IMR-90 (cell line): ENCODE results near the gene SUGCT. TPM values are rescaled to one million over a fixed set of nuclear protein-coding genes. Genes with fewer than 3 reads are reported as not detected.

Experiments
- ATAC-seq: fragments of 200-7000 bp; cut with Tn5 transposase; 2 replicates; pipeline ENCODE4 v1.9.1; 2020; ENCODE audit warnings: low read depth, mild to moderate bottlenecking, moderate library complexity
- BruUV-seq: library from RNA; stranded (reverse); fragments of 400-500 nt; replicated peaks from 2 replicates; lab custom pipeline; 2021; lab: Mats Ljungman, UMichigan
- CTCF ChIA-PET: fragments of 300-600 bp; formaldehyde crosslinking; extraction: SDS; loops from one replicate; lab custom pipeline; 2021; ENCODE audit warnings: antibody characterized with exemption; lab: Yijun Ruan, JAX
- POLR2A ChIA-PET: fragments of 300-600 bp; sonication (Branson Sonifier 250); formaldehyde crosslinking; loops from one replicate; lab custom pipeline; 2022; ENCODE audit warnings: antibody characterized with exemption; ENCODE audit not compliant: unreplicated experiment; lab: Charles Lee
- DNase-seq: peaks from one replicate; pipeline ENCODE4 v3.0.0; 2013
- H2AFZ ChIP-seq: replicated peaks from 2 replicates; pipeline ENCODE3; 2013; ENCODE audit warnings: low read length, mild to moderate bottlenecking; ENCODE audit not compliant: poor library complexity
- H2AK5ac ChIP-seq: 2 replicates; pipeline ENCODE4 v1.6.1; 2013; ENCODE audit warnings: low read depth, low read length, inconsistent platforms
- H2AK9ac ChIP-seq: replicated peaks from 2 replicates; pipeline ENCODE3; 2013; ENCODE audit warnings: mild to moderate bottlenecking, low read depth, low read length, moderate library complexity; ENCODE audit not compliant: poor library complexity
- H2BK120ac ChIP-seq: 2 replicates; pipeline ENCODE4 v1.6.1; 2013; ENCODE audit warnings: low read depth, low read length, inconsistent platforms
- H2BK15ac ChIP-seq: 3 replicates; pipeline ENCODE4 v1.6.1; 2013; ENCODE audit warnings: low read depth, low read length, inconsistent platforms
- H2BK20ac ChIP-seq: 2 replicates; pipeline ENCODE4 v1.6.1; 2013; ENCODE audit warnings: low read depth, mild to moderate bottlenecking, inconsistent platforms, low read length, moderate library complexity
- H2BK5ac ChIP-seq: 2 replicates; pipeline ENCODE4 v1.6.1; 2013; ENCODE audit warnings: mild to moderate bottlenecking, low read depth, low read length, inconsistent platforms; ENCODE audit not compliant: poor library complexity, severe bottlenecking
- H3K14ac ChIP-seq: replicated peaks from 2 replicates; pipeline ENCODE4 v1.6.1; 2013; ENCODE audit warnings: low read depth, low read length, inconsistent platforms
- H3K18ac ChIP-seq: 2 replicates; pipeline ENCODE4 v1.6.1; 2013; ENCODE audit warnings: low read depth, low read length, control low read depth
- H3K23ac ChIP-seq: 2 replicates; pipeline ENCODE4 v1.6.1; 2013; ENCODE audit warnings: low read depth, low read length, inconsistent platforms
- H3K27ac ChIP-seq: 2 replicates; pipeline ENCODE4 v1.5.1; 2013; ENCODE audit warnings: mild to moderate bottlenecking, control low read depth, low read length; ENCODE audit not compliant: insufficient read depth
- H3K27me3 ChIP-seq: 2 replicates; pipeline ENCODE4 v1.6.1; 2013; ENCODE audit warnings: low read length; ENCODE audit not compliant: control insufficient read depth, insufficient read depth
- H3K36me3 ChIP-seq: 2 replicates; pipeline ENCODE4 v1.6.1; 2013; ENCODE audit warnings: low read length, mixed read lengths; ENCODE audit not compliant: control insufficient read depth, insufficient read depth
- H3K4ac ChIP-seq: 2 replicates; pipeline ENCODE4 v1.6.1; 2013; ENCODE audit warnings: low read depth, low read length, inconsistent platforms
- H3K4me1 ChIP-seq: 2 replicates; pipeline ENCODE4 v1.6.1; 2013; ENCODE audit warnings: low read length, mixed read lengths; ENCODE audit not compliant: control insufficient read depth, insufficient read depth
- H3K4me2 ChIP-seq: 2 replicates; pipeline ENCODE4 v1.6.1; 2013; ENCODE audit warnings: low read depth, mild to moderate bottlenecking, control low read depth, low read length, moderate library complexity
- H3K4me3 ChIP-seq: 2 replicates; pipeline ENCODE4 v1.5.1; 2013; ENCODE audit warnings: low read depth, mild to moderate bottlenecking, control low read depth, low read length, moderate library complexity; ENCODE audit not compliant: insufficient read depth
- H3K56ac ChIP-seq: 2 replicates; pipeline ENCODE4 v1.6.1; 2013; ENCODE audit warnings: low read length, inconsistent platforms; ENCODE audit not compliant: insufficient read depth; ENCODE audit errors: extremely low read depth
- H3K79me1 ChIP-seq, 2 experiments: 2 replicates each; pipeline ENCODE4 v1.6.1; 2013; ENCODE audit warnings: low read length in 2 of 2, inconsistent platforms in 1 of 2, low read depth in 1 of 2
- H3K9ac ChIP-seq: 2 replicates; pipeline ENCODE4 v1.6.1; 2013; ENCODE audit warnings: low read depth, low read length, control low read depth
- H3K9me1 ChIP-seq: 2 replicates; pipeline ENCODE4 v1.6.1; 2013; ENCODE audit warnings: low read length, inconsistent platforms; ENCODE audit not compliant: insufficient read depth
- H3K9me3 ChIP-seq: 2 replicates; pipeline ENCODE4 v1.6.1; 2013; ENCODE audit warnings: low read length; ENCODE audit not compliant: control insufficient read depth, insufficient read depth
- H4K20me1 ChIP-seq: 2 replicates; pipeline ENCODE4 v1.6.1; 2013; ENCODE audit warnings: low read length, inconsistent platforms; ENCODE audit not compliant: insufficient read depth
- H4K5ac ChIP-seq: 2 replicates; pipeline ENCODE4 v1.6.1; 2013; ENCODE audit warnings: mild to moderate bottlenecking, low read depth, low read length, control low read depth
- H4K8ac ChIP-seq, 2 experiments: 2 replicates each; pipeline ENCODE4 v1.6.1; 2013; ENCODE audit warnings: low read depth in 2 of 2, low read length in 2 of 2, control low read depth in 1 of 2, inconsistent platforms in 1 of 2
- H4K91ac ChIP-seq: 2 replicates; pipeline ENCODE4 v1.6.1; 2013; ENCODE audit warnings: low read depth, low read length, inconsistent platforms; ENCODE audit not compliant: insufficient read depth
- BHLHE40 ChIP-seq: fragments of 150-350 bp; IDR thresholded peaks from 2 replicates; pipeline ENCODE4 v1.6.1; 2016; ENCODE audit warnings: mild to moderate bottlenecking, low read depth, low read length
- CEBPB ChIP-seq: IDR thresholded peaks from 2 replicates; pipeline ENCODE4 v1.6.1; 2012; ENCODE audit warnings: low read depth, low read length, improper control_type of control experiment
- CHD1 ChIP-seq: IDR thresholded peaks from 2 replicates; pipeline ENCODE4 v1.6.1; 2012; ENCODE audit warnings: low read depth, low read length, improper control_type of control experiment
- MAZ ChIP-seq: IDR thresholded peaks from 2 replicates; pipeline ENCODE4 v1.6.1; 2012; ENCODE audit warnings: low read depth, mild to moderate bottlenecking, low read length, improper control_type of control experiment, moderate library complexity, borderline replicate concordance
- MXI1 ChIP-seq: IDR thresholded peaks from 2 replicates; pipeline ENCODE4 v1.6.1; 2012; ENCODE audit warnings: low read depth, mild to moderate bottlenecking, low read length, moderate library complexity, borderline replicate concordance
- RAD21 ChIP-seq: IDR thresholded peaks from 2 replicates; pipeline ENCODE4 v1.6.1; 2012; ENCODE audit warnings: low read length, improper control_type of control experiment
- RFX5 ChIP-seq: IDR thresholded peaks from 2 replicates; pipeline ENCODE4 v1.8.0; 2012; ENCODE audit warnings: low read depth, mild to moderate bottlenecking, low read length, moderate library complexity
- SMC3 ChIP-seq: fragments of 150-350 bp; IDR thresholded peaks from 2 replicates; pipeline ENCODE4 v1.6.1; 2016; ENCODE audit warnings: low read depth, mild to moderate bottlenecking, antibody characterized with exemption, low read length, moderate library complexity
- WGBS, 2 experiments: methylation state at CpG; one replicate each; pipeline versions ENCODE4 v1.1.5 to v1.1.7; 2013; ENCODE audit warnings: missing lambda C conversion rate in 2 of 2; ENCODE audit not compliant: insufficient read length in 1 of 2; ENCODE audit errors: extremely low coverage in 2 of 2; 5-methylcytosine and 5-hydroxymethylcytosine counted together
- dilution Hi-C: fragments of 300-500 bp; cut with HindIII; formaldehyde crosslinking; loops from one replicate; pipeline ENCODE4 v1.14.3; 2018; ENCODE audit warnings: low sequenced_read_pairs; ENCODE audit not compliant: unreplicated experiment
- in situ Hi-C: fragments of 300-500 bp; cut with MboI; formaldehyde crosslinking; loops from 3 replicates; pipeline ENCODE4 v1.14.3; 2019; ENCODE audit warnings: low sequenced_read_pairs, inconsistent platforms, mixed read lengths
- intact Hi-C: fragments of 100-400 bp; cut with micrococcal nuclease; formaldehyde crosslinking; loops from 2 replicates; pipeline ENCODE4 v1.10.0; 2022
- polyA plus RNA-seq, 3 experiments: library from polyadenylated mRNA; depleted of rRNA; stranded (reverse); fragments of >200 nt; gene quantifications; 2 replicates each; pipeline ENCODE4 v1.2.3, GENCODE V29; 2012; ENCODE audit warnings: low replicate concordance in 1 of 3
- total RNA-seq: library from RNA; depleted of rRNA; stranded (reverse); fragments of >200 nt; gene quantifications from 2 replicates; pipeline ENCODE4 v1.2.3, GENCODE V29; 2012
- TF ChIP-seq, protein P1 (sequence below): fragments of 150-350 bp; IDR thresholded peaks from 2 replicates; pipeline ENCODE4 v1.6.1; 2017; ENCODE audit warnings: mild to moderate bottlenecking, antibody characterized with exemption, low read length, low read depth
- TF ChIP-seq, protein P2 (sequence below): conservative IDR thresholded peaks from 2 replicates; pipeline ENCODE4 v1.5.1; 2012; ENCODE audit warnings: mild to moderate bottlenecking, low read depth, low read length, improper control_type of control experiment

Gene SUGCT
- total and polyA plus RNA-seq, 2 of the 4 experiments (the other 2 are of a cell fraction), result 5.9 to 8.3 TPM

DNA sequence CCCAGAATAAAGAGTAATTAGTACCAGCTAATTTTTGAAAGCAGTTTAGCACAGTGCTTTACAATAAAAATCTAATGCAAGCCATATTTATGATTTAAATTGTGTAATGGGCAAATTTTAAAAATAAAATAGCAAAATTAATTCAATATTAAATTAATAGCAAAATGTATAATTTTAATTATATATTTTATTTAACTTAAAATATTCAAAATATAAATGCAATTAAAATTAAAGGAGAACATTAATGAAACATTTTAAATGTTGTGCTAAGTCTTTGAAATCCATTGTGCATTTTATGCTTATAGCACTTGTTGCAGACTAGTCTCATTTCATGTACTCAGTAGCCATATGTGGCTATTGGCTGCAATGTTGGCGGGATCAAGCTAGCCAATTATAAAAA lies 367.6 kb downstream of the SUGCT start:
- Histone ChIP-seq H4K5ac (no peak overlapping the region), H2BK20ac (no peak overlapping the region), H4K91ac (no peak overlapping the region), H3K23ac (no peak overlapping the region), H4K8ac (no peak overlapping the region), H3K27ac (no peak overlapping the region), H4K20me1 (no peaks in the 10 kb centered on the region), H3K9me3 (no peaks in the 10 kb centered on the region; the same call in 1 of the 2 replicates), H3K4me1 (no peaks in the 10 kb centered on the region), H3K9me1 (no peaks in the 10 kb centered on the region), H2AFZ (no peak overlapping the region), H3K4me3 (no peak overlapping the region), H3K9ac (no peak overlapping the region), H3K14ac (no peak overlapping the region), H3K79me1 (no peaks in the 10 kb centered on the region), H2AK9ac (no peak overlapping the region), H2AK5ac (no peak overlapping the region), H2BK120ac (no peak overlapping the region), H2BK5ac (no peak overlapping the region), H3K36me3 (no peaks in the 10 kb centered on the region; the same call in 1 of the 2 replicates), H3K4me2 (no peak overlapping the region), H3K18ac (no peak overlapping the region), H3K4ac (no peak overlapping the region), H2BK15ac (no peak overlapping the region), H3K56ac (no peak overlapping the region), H3K27me3 (no peaks in the 10 kb centered on the region)
- no TSS peak for BruUV-seq
- in situ Hi-C loops (no loop called here), dilution Hi-C loops (no loop called here), intact Hi-C loops (no loop called here)
- WGBS, 2 experiments, result no CpG with 5 or more reads among the region's 1 CpG
- CTCF ChIA-PET, result no interaction called here
- TF ChIP-seq CEBPB (no peak), SMC3 (no peak), BHLHE40 (no peak), CHD1 (no peak), RFX5 (no peak), RAD21 (no peak), MAZ (no peak), MXI1 (no peak)
- TF ChIP-seq, protein P1, sequence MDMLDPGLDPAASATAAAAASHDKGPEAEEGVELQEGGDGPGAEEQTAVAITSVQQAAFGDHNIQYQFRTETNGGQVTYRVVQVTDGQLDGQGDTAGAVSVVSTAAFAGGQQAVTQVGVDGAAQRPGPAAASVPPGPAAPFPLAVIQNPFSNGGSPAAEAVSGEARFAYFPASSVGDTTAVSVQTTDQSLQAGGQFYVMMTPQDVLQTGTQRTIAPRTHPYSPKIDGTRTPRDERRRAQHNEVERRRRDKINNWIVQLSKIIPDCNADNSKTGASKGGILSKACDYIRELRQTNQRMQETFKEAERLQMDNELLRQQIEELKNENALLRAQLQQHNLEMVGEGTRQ, result no peak
- TF ChIP-seq, protein P2, sequence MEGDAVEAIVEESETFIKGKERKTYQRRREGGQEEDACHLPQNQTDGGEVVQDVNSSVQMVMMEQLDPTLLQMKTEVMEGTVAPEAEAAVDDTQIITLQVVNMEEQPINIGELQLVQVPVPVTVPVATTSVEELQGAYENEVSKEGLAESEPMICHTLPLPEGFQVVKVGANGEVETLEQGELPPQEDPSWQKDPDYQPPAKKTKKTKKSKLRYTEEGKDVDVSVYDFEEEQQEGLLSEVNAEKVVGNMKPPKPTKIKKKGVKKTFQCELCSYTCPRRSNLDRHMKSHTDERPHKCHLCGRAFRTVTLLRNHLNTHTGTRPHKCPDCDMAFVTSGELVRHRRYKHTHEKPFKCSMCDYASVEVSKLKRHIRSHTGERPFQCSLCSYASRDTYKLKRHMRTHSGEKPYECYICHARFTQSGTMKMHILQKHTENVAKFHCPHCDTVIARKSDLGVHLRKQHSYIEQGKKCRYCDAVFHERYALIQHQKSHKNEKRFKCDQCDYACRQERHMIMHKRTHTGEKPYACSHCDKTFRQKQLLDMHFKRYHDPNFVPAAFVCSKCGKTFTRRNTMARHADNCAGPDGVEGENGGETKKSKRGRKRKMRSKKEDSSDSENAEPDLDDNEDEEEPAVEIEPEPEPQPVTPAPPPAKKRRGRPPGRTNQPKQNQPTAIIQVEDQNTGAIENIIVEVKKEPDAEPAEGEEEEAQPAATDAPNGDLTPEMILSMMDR, result no peak
- ATAC-seq (no peak), DNase-seq (no peak)
- POLR2A ChIA-PET, result no interaction called here
